Measurements from ENCODE around the gene MTMR3. TPM values are rescaled to one million over a fixed set of nuclear protein-coding genes. Genes with fewer than 3 reads are reported as not detected.

Gene MTMR3
- total and polyA plus RNA-seq, 12 donors, result 23.5 to 80.7 (median 40.9) TPM

DNA sequence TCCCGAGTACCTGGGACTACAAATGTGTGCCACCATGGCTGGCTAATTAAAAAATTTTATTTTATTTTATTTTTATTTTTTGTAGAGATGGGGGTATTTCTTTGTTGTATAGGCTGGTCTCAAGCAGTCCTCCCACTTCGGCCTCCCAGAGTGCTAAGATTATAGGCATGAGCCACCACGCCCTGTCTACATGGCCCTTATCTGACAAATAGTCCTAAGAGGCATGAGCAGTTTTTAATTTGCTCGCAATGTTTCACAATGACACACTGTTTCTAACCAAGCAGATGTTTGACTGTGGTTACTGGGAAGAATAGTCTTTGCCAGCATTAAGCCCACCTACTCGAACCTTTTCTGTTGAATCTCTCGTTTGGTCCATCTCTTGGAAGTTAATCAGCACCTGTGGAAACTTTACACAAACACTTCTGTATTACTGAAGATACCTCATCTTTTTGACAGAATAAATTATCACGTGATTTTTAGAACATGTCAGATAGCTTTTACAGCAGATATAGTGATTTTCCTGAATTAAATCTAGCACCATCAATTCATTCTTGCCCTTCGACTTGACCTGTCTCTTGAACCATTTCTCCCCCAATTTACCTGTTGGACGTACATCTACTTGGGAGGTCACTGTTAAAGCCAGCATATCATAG is 71.4 kb downstream of the MTMR3 start:
- Histone ChIP-seq H3K27ac (no peak overlapping the region), H3K27me3 (no peaks in the 10 kb centered on the region), H3K4me3 (no peak overlapping the region), H3K4me1 (replicated peaks in 1 of 2) (peaks cover 9 to 21% of the 10 kb centered on the region in 2 donors), H3K36me3 (replicated peaks in 1 of 2) (no peaks in the 10 kb centered on the region), H3K9me3 (replicated peaks in 1 of 3) (no peaks in the 10 kb centered on the region)
- no peak for DNase-seq
- TF ChIP-seq, protein P1, sequence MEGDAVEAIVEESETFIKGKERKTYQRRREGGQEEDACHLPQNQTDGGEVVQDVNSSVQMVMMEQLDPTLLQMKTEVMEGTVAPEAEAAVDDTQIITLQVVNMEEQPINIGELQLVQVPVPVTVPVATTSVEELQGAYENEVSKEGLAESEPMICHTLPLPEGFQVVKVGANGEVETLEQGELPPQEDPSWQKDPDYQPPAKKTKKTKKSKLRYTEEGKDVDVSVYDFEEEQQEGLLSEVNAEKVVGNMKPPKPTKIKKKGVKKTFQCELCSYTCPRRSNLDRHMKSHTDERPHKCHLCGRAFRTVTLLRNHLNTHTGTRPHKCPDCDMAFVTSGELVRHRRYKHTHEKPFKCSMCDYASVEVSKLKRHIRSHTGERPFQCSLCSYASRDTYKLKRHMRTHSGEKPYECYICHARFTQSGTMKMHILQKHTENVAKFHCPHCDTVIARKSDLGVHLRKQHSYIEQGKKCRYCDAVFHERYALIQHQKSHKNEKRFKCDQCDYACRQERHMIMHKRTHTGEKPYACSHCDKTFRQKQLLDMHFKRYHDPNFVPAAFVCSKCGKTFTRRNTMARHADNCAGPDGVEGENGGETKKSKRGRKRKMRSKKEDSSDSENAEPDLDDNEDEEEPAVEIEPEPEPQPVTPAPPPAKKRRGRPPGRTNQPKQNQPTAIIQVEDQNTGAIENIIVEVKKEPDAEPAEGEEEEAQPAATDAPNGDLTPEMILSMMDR (IDR thresholded peaks at IDR 0.05), result no peak
- no peak for TF ChIP-seq POLR2A (IDR thresholded peaks at IDR 0.05)
- 91 to 96% (median 95%) methylated on average over 9 of the region's 9 CpGs for WGBS, 4 donors
- intact Hi-C loops (cut with DNase I), result no loop called here

DNA sequence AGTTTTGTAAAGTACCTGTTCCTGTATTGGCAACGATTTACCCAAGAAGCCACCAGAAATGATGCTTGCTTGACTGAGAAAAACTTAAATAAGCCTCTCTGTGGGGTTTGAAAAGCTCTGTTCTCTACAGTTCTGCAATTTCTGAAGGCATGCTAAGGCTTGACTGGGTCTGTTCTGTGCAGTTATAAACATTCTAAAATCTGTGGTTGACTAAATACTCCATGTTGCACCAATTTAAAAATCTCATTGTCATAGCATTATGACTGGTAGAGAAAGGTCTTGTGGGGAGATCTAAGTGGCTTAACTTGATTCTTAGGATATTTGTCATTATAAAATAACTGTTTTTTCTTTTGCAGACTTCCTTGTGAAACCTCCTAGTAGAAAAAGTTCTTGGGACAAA is 73.7 kb downstream of the MTMR3 start:
- 92 to 100% (median 95%) methylated on average over 1 of the region's 1 CpG for WGBS, 4 donors
- TF ChIP-seq POLR2A (IDR thresholded peaks at IDR 0.05), result no peak
- TF ChIP-seq, protein P1 (IDR thresholded peaks at IDR 0.05), result no peak
- Histone ChIP-seq H3K4me3 (no peak overlapping the region), H3K36me3 (replicated peaks in 1 of 2) (no peaks in the 10 kb centered on the region), H3K27ac (no peak overlapping the region), H3K27me3 (no peaks in the 10 kb centered on the region), H3K4me1 (replicated peaks in 1 of 2) (peaks cover 3 to 12% of the 10 kb centered on the region in 2 donors), H3K9me3 (replicated peaks in 1 of 3) (no peaks in the 10 kb centered on the region)
- no peak for DNase-seq
- intact Hi-C loops (cut with DNase I), result no loop called here

DNA sequence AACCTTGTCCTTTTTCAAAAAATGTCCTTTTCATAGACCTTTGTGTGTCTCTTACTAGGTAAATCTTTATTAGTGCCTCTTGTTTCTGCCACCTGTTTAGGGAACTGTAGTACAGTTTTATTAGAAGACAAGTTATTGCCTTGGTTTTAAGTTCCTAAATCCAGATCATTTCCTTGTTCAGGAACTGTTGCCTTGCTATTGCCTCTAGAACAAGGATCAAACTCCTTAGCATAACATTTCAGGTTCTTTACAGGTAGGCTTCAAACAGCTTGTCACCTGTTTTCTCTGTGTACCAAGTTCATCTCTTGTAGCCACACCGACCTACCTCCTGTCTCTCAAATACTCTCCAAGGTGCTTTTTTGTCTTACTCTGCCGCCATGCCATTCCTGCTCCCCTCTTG is 75.2 kb downstream of the MTMR3 start:
- intact Hi-C loops (cut with DNase I), result no loop called here
- no peak for DNase-seq
- Histone ChIP-seq H3K4me3 (no peak overlapping the region), H3K27ac (no peak overlapping the region), H3K36me3 (replicated peaks in 1 of 2) (no peaks in the 10 kb centered on the region), H3K9me3 (replicated peaks in 1 of 3) (no peaks in the 10 kb centered on the region), H3K4me1 (replicated peaks in 1 of 2) (peaks cover 0 to 6% of the 10 kb centered on the region in 2 donors), H3K27me3 (no peaks in the 10 kb centered on the region)
- 92 to 99% (median 96%) methylated on average over 2 of the region's 2 CpGs for WGBS, 4 donors
- TF ChIP-seq, protein P1 (IDR thresholded peaks at IDR 0.05), result no peak
- no peak for TF ChIP-seq POLR2A (IDR thresholded peaks at IDR 0.05)

DNA sequence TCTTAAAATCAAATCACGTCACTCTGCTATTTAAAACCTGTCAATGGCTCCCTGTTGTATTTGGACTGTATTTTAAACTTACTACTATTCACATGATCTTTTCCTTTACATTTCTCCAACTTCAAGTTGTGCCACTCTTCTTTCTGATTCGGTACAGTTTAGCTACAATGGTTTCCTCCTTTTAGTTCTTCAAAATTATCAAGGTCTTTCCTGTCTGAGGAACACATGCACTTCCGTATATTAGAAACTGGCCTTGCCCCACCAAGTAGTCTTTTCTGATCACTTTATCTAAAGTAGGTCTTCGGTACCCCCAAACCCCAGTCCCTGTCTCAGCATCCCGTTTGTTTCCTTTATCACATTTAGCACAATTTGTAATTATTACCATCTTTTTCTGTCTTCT is 81.8 kb downstream of the MTMR3 start:
- DNase-seq, result no peak
- intact Hi-C loops (cut with DNase I), result no loop called here
- Histone ChIP-seq H3K27me3 (no peaks in the 10 kb centered on the region), H3K9me3 (replicated peaks in 1 of 3) (no peaks in the 10 kb centered on the region), H3K36me3 (replicated peaks in 1 of 2) (no peaks in the 10 kb centered on the region), H3K27ac (no peak overlapping the region), H3K4me3 (no peak overlapping the region), H3K4me1 (replicated peaks in 1 of 2) (peaks cover 0 to 10% of the 10 kb centered on the region in 2 donors)
- no peak for TF ChIP-seq POLR2A (IDR thresholded peaks at IDR 0.05)
- TF ChIP-seq, protein P1 (IDR thresholded peaks at IDR 0.05), result no peak
- 57 to 64% (median 59%) methylated on average over 5 of the region's 5 CpGs for WGBS, 4 donors

Data from adrenal gland (tissue), 12 donors.